Neural crest cell (in vitro differentiated cells): ENCODE data around the gene FARP1. TPM values are rescaled to one million over a fixed set of nuclear protein-coding genes. Genes with fewer than 3 reads are reported as not detected.

Source experiments
- DNase-seq: peaks from one replicate; pipeline ENCODE4 v3.0.0; 2021; ENCODE audit warnings: low read depth, mixed read lengths, low spot score
- H3K27ac Mint-ChIP-seq: one replicate; pipeline ENCODE4 v1.8.0; 2021; ENCODE audit warnings: mild to moderate bottlenecking, mixed read lengths; ENCODE audit not compliant: unreplicated experiment
- H3K27me3 Mint-ChIP-seq: 2 replicates; pipeline ENCODE4 v1.8.0; 2021; ENCODE audit warnings: low read depth, mild to moderate bottlenecking, mixed read lengths
- H3K36me3 Mint-ChIP-seq: 2 replicates; pipeline ENCODE4 v1.8.0; 2021; ENCODE audit warnings: low read depth, mild to moderate bottlenecking, mixed read lengths
- H3K4me1 Mint-ChIP-seq: 2 replicates; pipeline ENCODE4 v1.8.0; 2021; ENCODE audit warnings: mixed read lengths
- H3K4me3 Mint-ChIP-seq: one replicate; pipeline ENCODE4 v1.8.0; 2021; ENCODE audit warnings: mild to moderate bottlenecking, mixed read lengths
- H3K9me3 Mint-ChIP-seq: 2 replicates; pipeline ENCODE4 v1.8.0; 2021; ENCODE audit warnings: mixed read lengths
- total RNA-seq: library from RNA; stranded (reverse); gene quantifications from 2 replicates; pipeline ENCODE4 v1.2.1, GENCODE V29; 2021
- TF ChIP-seq, protein P1 (sequence below): fragments of 200-600 bp; sonication (generic); conservative IDR thresholded peaks from 2 replicates; pipeline ENCODE4 v1.5.0; 2021; ENCODE audit warnings: antibody characterized with exemption, mild to moderate bottlenecking

Gene FARP1
- total RNA-seq, 1 donor from 2014 or later, result 138 TPM

- H3K27me3 Mint-ChIP-seq, result no peaks in the 10 kb centered on the region
- no peak overlapping the region for H3K27ac Mint-ChIP-seq
- no peak for DNase-seq
- H3K4me3 Mint-ChIP-seq, result no peak overlapping the region
- H3K9me3 Mint-ChIP-seq, result peaks cover 4% of the 10 kb centered on the region
- H3K36me3 Mint-ChIP-seq, result peaks cover 33% of the 10 kb centered on the region
- H3K4me1 Mint-ChIP-seq, result peaks cover 9% of the 10 kb centered on the region
- TF ChIP-seq, protein P1, sequence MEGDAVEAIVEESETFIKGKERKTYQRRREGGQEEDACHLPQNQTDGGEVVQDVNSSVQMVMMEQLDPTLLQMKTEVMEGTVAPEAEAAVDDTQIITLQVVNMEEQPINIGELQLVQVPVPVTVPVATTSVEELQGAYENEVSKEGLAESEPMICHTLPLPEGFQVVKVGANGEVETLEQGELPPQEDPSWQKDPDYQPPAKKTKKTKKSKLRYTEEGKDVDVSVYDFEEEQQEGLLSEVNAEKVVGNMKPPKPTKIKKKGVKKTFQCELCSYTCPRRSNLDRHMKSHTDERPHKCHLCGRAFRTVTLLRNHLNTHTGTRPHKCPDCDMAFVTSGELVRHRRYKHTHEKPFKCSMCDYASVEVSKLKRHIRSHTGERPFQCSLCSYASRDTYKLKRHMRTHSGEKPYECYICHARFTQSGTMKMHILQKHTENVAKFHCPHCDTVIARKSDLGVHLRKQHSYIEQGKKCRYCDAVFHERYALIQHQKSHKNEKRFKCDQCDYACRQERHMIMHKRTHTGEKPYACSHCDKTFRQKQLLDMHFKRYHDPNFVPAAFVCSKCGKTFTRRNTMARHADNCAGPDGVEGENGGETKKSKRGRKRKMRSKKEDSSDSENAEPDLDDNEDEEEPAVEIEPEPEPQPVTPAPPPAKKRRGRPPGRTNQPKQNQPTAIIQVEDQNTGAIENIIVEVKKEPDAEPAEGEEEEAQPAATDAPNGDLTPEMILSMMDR, result no peak
These were observed 273.5 kb downstream of the FARP1 start for GRCh38 chr13:98416408-98416807.

GRCh38 chr13:98419786-98420553 is 277.1 kb downstream of the FARP1 start:
- peaks cover 4% of the 10 kb centered on the region for H3K9me3 Mint-ChIP-seq
- H3K4me3 Mint-ChIP-seq, result no peak overlapping the region
- H3K36me3 Mint-ChIP-seq, result peaks cover 45% of the 10 kb centered on the region
- H3K27me3 Mint-ChIP-seq, result no peaks in the 10 kb centered on the region
- no peak for DNase-seq
- H3K27ac Mint-ChIP-seq, result no peak overlapping the region
- peaks cover 4% of the 10 kb centered on the region for H3K4me1 Mint-ChIP-seq
- TF ChIP-seq, protein P1, result no peak

DNA sequence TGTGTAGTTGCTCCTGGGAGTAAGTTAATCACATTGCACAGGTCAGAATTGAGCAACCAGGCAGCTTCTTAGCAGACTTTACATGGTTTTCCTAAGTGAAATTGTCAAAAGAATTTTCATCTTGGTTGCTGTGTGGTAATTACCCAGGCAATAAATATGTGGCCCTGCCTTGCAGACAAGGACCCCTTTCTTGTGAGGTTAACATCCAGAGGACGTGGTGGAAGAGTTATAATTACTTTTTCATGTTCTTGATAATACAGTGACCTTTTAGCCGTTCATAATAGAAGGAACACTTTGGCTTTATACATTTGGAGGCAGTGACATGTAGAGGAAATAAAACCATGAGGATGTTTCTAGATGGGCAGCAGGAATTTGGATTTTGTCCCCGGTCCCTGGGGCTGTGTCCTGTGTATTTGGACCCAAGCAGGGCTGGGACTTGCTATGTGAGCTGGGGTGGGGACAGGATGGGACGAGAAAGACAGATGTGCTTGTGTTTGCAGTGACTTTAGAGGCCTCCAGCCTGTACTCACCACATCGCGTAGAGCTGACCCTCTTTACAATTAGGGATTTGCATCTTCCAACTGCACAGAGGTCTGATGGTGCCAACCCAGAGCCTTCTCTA is 277.8 kb downstream of the FARP1 start:
- Mint-ChIP-seq H3K36me3 (peaks cover 41% of the 10 kb centered on the region), H3K27ac (no peak overlapping the region), H3K9me3 (peaks cover 4% of the 10 kb centered on the region), H3K27me3 (no peaks in the 10 kb centered on the region), H3K4me1 (peaks cover 4% of the 10 kb centered on the region), H3K4me3 (no peak overlapping the region)
- DNase-seq, result no peak
- TF ChIP-seq, protein P1, result no peak

- H3K36me3 Mint-ChIP-seq, result peaks cover 42% of the 10 kb centered on the region
- TF ChIP-seq, protein P1, result no peak
These were observed 279.2 kb downstream of the FARP1 start for GRCh38 chr13:98422046-98422445.

GRCh38 chr13:98423417-98423816 is 280.5 kb downstream of the FARP1 start:
- Mint-ChIP-seq H3K9me3 (no peaks in the 10 kb centered on the region), H3K27ac (no peak overlapping the region), H3K36me3 (peaks cover 35% of the 10 kb centered on the region), H3K27me3 (no peaks in the 10 kb centered on the region), H3K4me3 (no peak overlapping the region), H3K4me1 (peaks cover 4% of the 10 kb centered on the region)
- TF ChIP-seq, protein P1, result no peak
- DNase-seq, result no peak

More at GRCh38 chr13:98422046-98422445, 279.2 kb downstream of the FARP1 start:
- Mint-ChIP-seq H3K9me3 (peaks cover under 1% of the 10 kb centered on the region), H3K27ac (no peak overlapping the region), H3K4me1 (peaks cover 4% of the 10 kb centered on the region), H3K27me3 (no peaks in the 10 kb centered on the region), H3K4me3 (no peak overlapping the region)
- no peak for DNase-seq
